Pons (tissue), 1 donor: ENCODE measurements around the gene PURA.

Experiments used
- DNase-seq: peaks from one replicate; pipeline ENCODE4 v3.0.0-alpha.2; 2016; ENCODE audit warnings: low spot score

Gene PURA

GRCh38 chr5:140109759-140110645 lies 3.9 kb upstream of the PURA start:
- no peak for DNase-seq

- DNase-seq, result no peak
These were observed 3.3 kb upstream of the PURA start for GRCh38 chr5:140110646-140110957.

DNA sequence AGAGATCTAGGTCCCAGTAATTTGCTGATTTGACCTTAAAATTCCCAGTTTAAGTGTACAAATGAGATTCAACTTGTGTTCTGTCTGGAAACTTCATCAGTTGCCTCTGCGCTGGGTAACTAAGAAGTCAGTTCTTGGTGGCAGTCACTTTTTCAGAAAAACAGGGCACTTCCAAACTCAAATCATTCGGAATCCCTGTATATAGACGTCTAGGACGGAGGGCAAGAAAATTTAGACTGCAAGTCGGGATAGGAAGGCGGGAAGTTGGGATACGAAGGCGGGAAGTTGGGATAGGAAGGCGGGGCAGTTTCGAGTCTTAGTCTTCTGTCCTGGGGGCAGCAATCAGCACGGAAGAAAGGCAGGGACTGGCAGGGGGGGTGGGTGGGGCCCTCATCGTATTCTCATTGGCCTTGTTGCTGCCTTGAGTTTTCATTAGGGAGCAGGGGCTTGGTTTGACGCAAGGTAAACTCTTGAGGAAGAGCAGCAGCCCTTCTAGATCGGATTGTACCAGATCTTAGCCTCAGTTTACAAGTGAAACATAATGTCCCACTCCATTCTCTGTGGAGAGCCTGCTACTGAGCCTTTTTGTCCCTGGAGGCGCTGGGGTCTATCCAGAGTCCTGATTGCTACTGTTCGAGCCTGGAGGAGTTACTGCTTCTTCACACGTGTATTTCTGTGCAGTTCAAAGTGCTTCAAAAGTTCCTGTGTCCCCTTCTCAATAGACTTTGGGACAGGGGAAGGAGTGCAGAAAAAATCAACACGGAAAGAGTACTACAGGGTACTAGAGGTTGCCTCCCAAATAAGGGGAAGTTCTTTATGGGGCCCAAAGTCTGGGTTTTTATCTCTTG lies 2.7 kb upstream of the PURA start:
- DNase-seq, result no peak

- DNase-seq, result no peak
These were observed 1.9 kb upstream of the PURA start for GRCh38 chr5:140111859-140112551.

DNA sequence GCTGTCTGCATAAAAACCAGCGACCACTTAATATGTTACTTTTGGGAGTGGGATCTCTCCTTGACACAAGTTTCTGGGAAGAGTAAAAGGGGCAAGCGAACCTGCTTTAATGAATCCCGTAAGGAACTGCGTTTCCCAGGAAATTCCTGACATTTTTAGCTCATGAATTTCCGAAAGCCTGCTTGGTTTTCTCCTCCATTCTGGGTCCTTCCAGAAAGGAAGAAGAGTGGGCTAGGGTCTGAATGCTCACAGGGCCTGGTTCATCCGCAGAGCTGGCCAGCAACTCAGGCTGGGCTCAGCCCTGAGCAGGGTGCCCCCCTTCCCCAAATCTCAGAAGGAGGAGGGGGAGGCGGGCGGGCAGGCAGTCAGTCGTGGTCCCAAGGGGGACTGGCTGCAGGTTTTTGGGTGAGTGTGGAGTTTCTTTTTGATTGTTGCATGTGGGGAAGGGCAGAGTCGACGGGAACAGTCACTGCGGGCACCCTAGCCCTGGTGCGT lies 1.2 kb upstream of the PURA start:
- no peak for DNase-seq

- DNase-seq, result no peak
These were observed 670 bp upstream of the PURA start for GRCh38 chr5:140113180-140113698.

- DNase-seq, result no peak
These were observed 654 bp downstream of the PURA start for GRCh38 chr5:140114341-140115185.

DNA sequence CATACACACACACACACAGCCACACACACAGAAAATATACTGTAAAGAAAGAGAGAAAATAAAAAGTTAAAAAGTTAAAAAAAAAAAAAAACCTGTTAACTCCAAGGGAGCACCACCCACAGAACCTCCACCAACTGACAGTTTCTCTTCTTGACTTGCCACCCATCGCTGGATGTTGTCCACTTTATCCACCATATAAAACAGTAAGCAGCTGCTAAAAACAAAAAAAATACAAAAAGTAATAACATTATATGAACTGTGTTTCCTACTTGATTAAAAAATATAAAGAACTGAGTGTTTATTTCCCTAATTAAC lies 1.2 kb downstream of the PURA start:
- no peak for DNase-seq

GRCh38 chr5:140116716-140117115 lies 2.8 kb downstream of the PURA start:
- no peak for DNase-seq

DNA sequence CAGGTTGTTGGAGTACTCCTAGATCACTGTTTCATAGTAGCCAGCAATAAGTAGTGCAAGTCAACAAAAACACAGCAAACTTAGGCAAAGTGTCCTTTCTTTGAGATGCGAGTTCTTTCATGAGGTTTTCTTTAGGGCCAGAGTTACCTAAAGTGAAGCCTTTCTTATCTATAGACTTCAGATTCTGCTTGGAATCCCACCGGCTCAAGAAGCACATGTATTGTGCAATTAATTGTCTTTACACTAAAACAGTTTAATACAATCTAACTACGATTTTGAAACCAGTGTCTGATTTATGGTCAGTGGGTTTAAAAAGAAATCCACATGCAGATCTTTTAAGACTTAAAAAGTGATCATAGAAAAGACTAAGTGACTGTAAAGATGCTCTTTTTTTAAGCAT lies 3.6 kb downstream of the PURA start:
- no peak for DNase-seq

GRCh38 chr5:140118302-140118936 lies 4.5 kb downstream of the PURA start:
- no peak for DNase-seq

DNA sequence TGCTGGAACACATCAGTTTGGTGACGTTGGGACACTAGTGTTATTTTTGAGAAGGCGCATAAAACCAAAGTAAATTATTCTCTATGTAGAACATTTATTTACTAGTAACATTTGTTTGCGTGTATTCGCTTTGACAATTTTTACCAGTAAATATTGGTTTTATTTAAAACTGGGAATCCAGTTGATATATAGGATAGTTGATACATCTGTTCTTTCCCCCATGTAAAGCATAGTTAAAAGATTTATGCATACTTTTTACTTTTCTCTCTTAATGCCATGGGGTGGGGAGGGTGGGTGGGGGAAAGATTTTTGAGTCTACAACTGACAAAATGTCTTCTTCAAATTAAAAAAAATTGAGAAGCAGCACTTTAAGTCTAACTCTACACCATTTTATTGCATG lies 11.7 kb downstream of the PURA start, which contains the start of gene IGIP:
TSS of gene IGIP (plus strand) at position 301 of the 400 bp plus-strand sequence. CDS start 2,540 bp downstream, outside the sequence.
- DNase-seq, result no peak

GRCh38 chr5:140126315-140127012 lies 12.6 kb downstream of the PURA start:
- no peak for DNase-seq

DNA sequence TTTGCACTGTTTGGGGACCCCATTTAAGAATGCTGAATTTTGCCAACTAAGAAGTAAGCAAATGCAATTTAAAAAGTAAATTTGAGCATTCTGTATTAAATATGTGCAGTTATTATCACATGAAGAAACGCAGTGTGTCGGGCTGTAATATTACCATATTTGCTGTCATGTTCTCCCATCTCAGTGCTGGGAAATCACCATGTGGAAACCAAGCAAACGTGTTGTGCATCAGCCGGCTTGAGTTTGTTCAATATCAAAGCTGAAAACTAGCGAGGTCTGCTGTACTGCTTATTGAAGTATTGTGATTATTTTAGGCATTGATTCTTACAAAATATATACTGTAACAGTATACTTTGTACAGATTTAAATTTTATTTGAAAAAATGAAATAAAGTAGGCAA lies 14.5 kb downstream of the PURA start:
- no peak for DNase-seq

DNA sequence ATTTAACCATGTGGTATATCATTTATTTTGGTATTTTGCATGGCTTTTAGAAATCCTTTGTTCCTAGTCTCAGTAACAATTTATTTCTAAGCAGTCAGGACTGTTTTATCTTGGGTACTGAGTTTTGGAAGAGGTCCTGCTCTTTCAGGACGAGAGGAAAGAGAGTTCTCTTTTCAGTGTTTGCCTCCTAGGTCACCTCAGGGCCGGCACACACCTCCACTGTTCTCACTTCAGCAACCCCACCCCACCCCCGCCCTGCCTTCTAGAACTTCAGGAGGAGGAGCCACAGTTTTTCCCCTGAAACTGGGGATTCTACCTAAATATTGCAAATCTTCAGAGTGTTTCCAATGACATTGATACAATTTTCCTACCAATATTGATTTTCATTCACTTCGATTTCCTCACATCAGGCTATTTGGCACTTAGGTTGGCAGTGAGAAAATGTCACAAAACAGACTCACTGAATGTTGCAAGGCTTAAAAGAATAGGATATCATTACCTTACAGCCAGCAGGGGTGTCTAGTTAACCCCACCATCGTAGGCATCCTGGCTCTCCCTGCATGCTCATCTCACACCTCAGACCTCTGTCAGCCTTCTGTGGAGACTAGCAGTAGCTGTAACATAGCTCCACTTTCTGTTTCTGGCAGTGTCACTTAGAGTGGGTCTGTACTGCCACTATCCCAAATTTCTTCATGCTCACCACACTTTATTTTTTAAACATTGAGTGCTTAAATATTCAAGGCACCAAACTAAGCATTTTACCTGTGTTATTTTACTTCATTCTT lies 17.2 kb downstream of the PURA start:
- no peak for DNase-seq

GRCh38 chr5:140131967-140132409 lies 18.1 kb downstream of the PURA start:
- peak; percentile 44 for DNase-seq

- DNase-seq, result no peak
These were observed 19.7 kb downstream of the PURA start for GRCh38 chr5:140133514-140134167.

GRCh38 chr5:140134277-140134935 lies 20.5 kb downstream of the PURA start:
- no peak for DNase-seq
